Measurements from ENCODE around the gene C1orf159.

DNA sequence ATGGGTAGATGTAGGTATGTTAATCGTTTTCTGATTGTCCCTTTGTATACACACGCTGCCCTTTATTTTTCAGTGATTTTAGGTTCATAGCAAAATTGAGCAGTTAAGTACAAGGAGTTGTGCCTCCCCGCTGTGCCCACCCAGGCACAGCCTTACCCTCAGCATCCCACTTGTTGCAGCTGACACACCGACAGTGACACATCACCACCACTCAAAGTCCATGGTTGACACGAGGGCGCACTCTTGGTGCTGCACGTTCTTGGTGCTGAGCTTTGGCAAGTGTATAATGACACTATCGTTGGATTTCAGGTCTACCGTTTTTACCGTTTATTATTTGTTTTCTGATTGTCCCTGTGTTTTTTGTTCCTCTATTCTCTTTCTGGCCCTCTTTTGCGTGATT, 15.6 kb downstream of the C1orf159 start:
- TF ChIP-seq, protein P1, sequence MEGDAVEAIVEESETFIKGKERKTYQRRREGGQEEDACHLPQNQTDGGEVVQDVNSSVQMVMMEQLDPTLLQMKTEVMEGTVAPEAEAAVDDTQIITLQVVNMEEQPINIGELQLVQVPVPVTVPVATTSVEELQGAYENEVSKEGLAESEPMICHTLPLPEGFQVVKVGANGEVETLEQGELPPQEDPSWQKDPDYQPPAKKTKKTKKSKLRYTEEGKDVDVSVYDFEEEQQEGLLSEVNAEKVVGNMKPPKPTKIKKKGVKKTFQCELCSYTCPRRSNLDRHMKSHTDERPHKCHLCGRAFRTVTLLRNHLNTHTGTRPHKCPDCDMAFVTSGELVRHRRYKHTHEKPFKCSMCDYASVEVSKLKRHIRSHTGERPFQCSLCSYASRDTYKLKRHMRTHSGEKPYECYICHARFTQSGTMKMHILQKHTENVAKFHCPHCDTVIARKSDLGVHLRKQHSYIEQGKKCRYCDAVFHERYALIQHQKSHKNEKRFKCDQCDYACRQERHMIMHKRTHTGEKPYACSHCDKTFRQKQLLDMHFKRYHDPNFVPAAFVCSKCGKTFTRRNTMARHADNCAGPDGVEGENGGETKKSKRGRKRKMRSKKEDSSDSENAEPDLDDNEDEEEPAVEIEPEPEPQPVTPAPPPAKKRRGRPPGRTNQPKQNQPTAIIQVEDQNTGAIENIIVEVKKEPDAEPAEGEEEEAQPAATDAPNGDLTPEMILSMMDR (IDR thresholded peaks at IDR 0.05): no peak
- no peak for TF ChIP-seq EZH2 (IDR thresholded peaks at IDR 0.05; ENCODE audit: borderline replicate concordance, insufficient read depth, low read depth, low read length, poor library complexity, severe bottlenecking)
